ENCODE measurements around the gene CPHXL2. TPM values are rescaled to one million over a fixed set of nuclear protein-coding genes. Genes with fewer than 3 reads are reported as not detected.

The CPHXL2 gene
- total RNA-seq, 4 donors from 2014 or later: not detected

- Histone ChIP-seq H3K4me3 (no peak overlapping the region), H3K27me3 (no peaks in the 10 kb centered on the region), H3K36me3 (peaks cover 9 to 66% (median 62%) of the 10 kb centered on the region in 4 donors), H3K4me1 (peaks cover 14 to 31% (median 19%) of the 10 kb centered on the region in 4 donors), H3K9me3 (no peaks in the 10 kb centered on the region), H3K27ac (replicated peaks in 1 of 4) (no peak overlapping the region)
- DNase-seq (ENCODE audit: extremely low spot score): no peak
- 91% methylated on average over 2 of the region's 2 CpGs for WGBS
- intact Hi-C loops (cut with DNase I): no loop called here
- TF ChIP-seq POLR2A (IDR thresholded peaks at IDR 0.05; ENCODE audit: low read depth) (no peak), CTCF (IDR thresholded peaks at IDR 0.05) (no peak), POLR2AphosphoS5 (IDR thresholded peaks at IDR 0.05) (no peak), EP300 (IDR thresholded peaks at IDR 0.05) (no peak)
Observed at GRCh38 chr16:75618780-75619179, 58.0 kb downstream of the CPHXL2 start.

GRCh38 chr16:75617121-75617520, 59.7 kb downstream of the CPHXL2 start:
- TF ChIP-seq EP300 (IDR thresholded peaks at IDR 0.05) (no peak), POLR2A (IDR thresholded peaks at IDR 0.05; ENCODE audit: low read depth) (no peak), CTCF (IDR thresholded peaks at IDR 0.05) (no peak), POLR2AphosphoS5 (IDR thresholded peaks at IDR 0.05) (no peak)
- Histone ChIP-seq H3K9me3 (no peaks in the 10 kb centered on the region), H3K27ac (replicated peaks in 1 of 4) (no peak overlapping the region), H3K27me3 (no peaks in the 10 kb centered on the region), H3K4me1 (peaks cover 9 to 21% (median 12%) of the 10 kb centered on the region in 4 donors), H3K4me3 (no peak overlapping the region), H3K36me3 (peaks cover 14 to 83% (median 78%) of the 10 kb centered on the region in 4 donors)
- DNase-seq (ENCODE audit: extremely low spot score): no peak
- intact Hi-C loops (cut with DNase I): no loop called here
- 89% methylated on average over 3 of the region's 3 CpGs for WGBS

- peaks cover 20 to 88% (median 83%) of the 10 kb centered on the region in 4 donors for H3K36me3 ChIP-seq
- WGBS: 95% methylated on average over 4 of the region's 4 CpGs
- intact Hi-C loops (cut with DNase I): no loop called here
Observed at GRCh38 chr16:75616521-75617010, 60.2 kb downstream of the CPHXL2 start.

GRCh38 chr16:75615619-75616018, 61.2 kb downstream of the CPHXL2 start:
- H3K27ac ChIP-seq (replicated peaks in 1 of 4): no peak overlapping the region
- DNase-seq (ENCODE audit: extremely low spot score): no peak
- intact Hi-C loops (cut with DNase I): no loop called here
- no peaks in the 10 kb centered on the region for H3K27me3 ChIP-seq
- peaks cover 23 to 97% (median 92%) of the 10 kb centered on the region in 4 donors for H3K36me3 ChIP-seq
- no peak overlapping the region for H3K4me3 ChIP-seq
- no peaks in the 10 kb centered on the region for H3K9me3 ChIP-seq
- peaks cover 0 to 6% (median 0%) of the 10 kb centered on the region in 4 donors for H3K4me1 ChIP-seq
- TF ChIP-seq CTCF (IDR thresholded peaks at IDR 0.05): no peak
- TF ChIP-seq EP300 (IDR thresholded peaks at IDR 0.05): no peak
- no peak for TF ChIP-seq POLR2AphosphoS5 (IDR thresholded peaks at IDR 0.05)
- no peak for TF ChIP-seq POLR2A (IDR thresholded peaks at IDR 0.05; ENCODE audit: low read depth)
- 93% methylated on average over 2 of the region's 2 CpGs for WGBS

More at GRCh38 chr16:75616521-75617010, 60.2 kb downstream of the CPHXL2 start:
- Histone ChIP-seq H3K9me3 (no peaks in the 10 kb centered on the region), H3K4me1 (peaks cover 4 to 16% (median 7%) of the 10 kb centered on the region in 4 donors), H3K4me3 (no peak overlapping the region), H3K27me3 (no peaks in the 10 kb centered on the region), H3K27ac (replicated peaks in 1 of 4) (no peak overlapping the region)
- no peak for DNase-seq (ENCODE audit: extremely low spot score)
- no peak for TF ChIP-seq POLR2A (IDR thresholded peaks at IDR 0.05; ENCODE audit: low read depth)
- no peak for TF ChIP-seq POLR2AphosphoS5 (IDR thresholded peaks at IDR 0.05)
- TF ChIP-seq EP300 (IDR thresholded peaks at IDR 0.05): no peak
- TF ChIP-seq CTCF (IDR thresholded peaks at IDR 0.05): no peak
